Measurements from ENCODE around the gene RASGEF1B. TPM values are rescaled to one million over a fixed set of nuclear protein-coding genes. Genes with fewer than 3 reads are reported as not detected.

RASGEF1B gene
- total and polyA plus RNA-seq, 4 donors: 8.9 to 57.4 (median 32.1) TPM

DNA sequence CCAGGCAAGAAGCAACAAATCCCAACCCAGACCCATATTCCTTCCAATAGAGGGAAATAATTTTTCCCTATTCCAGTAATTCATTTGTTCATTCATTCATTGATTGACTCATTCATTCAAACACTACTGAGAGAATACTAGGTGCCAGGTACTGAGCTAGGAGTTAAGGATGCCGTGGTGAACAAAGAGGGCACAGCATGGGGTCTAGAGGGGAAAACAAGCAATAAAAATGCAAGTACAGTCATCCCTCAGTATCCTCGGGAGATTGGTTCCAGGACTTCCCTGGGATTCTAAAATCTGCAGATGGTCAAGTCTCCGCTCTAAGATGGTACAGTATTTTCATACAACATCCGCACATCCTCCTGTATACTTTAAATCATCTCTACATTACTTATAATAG is 18.7 kb downstream of the RASGEF1B start:
- WGBS: 92% methylated on average over 4 of the region's 4 CpGs
- no peak overlapping the region for H3K27ac ChIP-seq (ENCODE audit: low read depth in 1 of 2, low read length in 2 of 2)
- TF ChIP-seq, protein P1, sequence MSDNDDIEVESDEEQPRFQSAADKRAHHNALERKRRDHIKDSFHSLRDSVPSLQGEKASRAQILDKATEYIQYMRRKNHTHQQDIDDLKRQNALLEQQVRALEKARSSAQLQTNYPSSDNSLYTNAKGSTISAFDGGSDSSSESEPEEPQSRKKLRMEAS (IDR thresholded peaks at IDR 0.05): no peak
- TF ChIP-seq, protein P2, sequence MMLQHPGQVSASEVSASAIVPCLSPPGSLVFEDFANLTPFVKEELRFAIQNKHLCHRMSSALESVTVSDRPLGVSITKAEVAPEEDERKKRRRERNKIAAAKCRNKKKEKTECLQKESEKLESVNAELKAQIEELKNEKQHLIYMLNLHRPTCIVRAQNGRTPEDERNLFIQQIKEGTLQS (IDR thresholded peaks at IDR 0.05): no peak
- no peak for TF ChIP-seq FOXA2 (IDR thresholded peaks at IDR 0.05)

DNA sequence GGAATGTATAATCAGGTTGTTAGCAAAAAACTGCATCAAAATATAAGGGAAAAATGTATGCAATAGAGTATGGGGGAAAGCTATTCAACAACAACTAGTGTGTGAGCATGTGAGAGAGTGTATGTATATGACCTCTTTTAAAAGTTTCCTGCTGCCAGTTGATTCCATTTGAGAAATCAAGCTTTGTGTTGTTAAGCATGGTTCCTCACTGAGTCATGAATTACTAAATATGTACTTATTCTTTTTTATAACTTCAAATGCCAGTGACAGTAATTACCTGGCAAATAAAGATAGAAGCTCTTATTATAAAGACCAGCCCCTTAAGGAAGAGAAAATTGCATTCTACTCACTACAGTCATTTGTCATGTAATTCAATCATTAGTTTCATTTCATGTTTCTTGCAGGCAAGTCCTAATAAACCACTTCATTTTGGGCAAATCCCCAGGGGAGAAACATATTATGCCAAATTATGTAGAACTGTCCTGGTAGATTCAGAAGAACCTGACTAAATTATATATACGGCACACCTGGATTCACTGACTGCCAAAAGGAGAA is 19.2 kb downstream of the RASGEF1B start:
- TF ChIP-seq FOXA2 (IDR thresholded peaks at IDR 0.05) (no peak), RAD21 (IDR thresholded peaks at IDR 0.05) (no peak), NR2F2 (IDR thresholded peaks at IDR 0.05) (no peak), SP1 (IDR thresholded peaks at IDR 0.05) (no peak), FOXA1 (IDR thresholded peaks at IDR 0.05) (no peak), TAF1 (conservative IDR thresholded peaks at IDR 0.05) (no peak), HNF4G (IDR thresholded peaks at IDR 0.05) (no peak), EGR1 (IDR thresholded peaks at IDR 0.05; ENCODE audit: low read depth in 2 of 2) (no peak), RXRA (IDR thresholded peaks at IDR 0.05) (no peak)
- TF ChIP-seq, protein P3, sequence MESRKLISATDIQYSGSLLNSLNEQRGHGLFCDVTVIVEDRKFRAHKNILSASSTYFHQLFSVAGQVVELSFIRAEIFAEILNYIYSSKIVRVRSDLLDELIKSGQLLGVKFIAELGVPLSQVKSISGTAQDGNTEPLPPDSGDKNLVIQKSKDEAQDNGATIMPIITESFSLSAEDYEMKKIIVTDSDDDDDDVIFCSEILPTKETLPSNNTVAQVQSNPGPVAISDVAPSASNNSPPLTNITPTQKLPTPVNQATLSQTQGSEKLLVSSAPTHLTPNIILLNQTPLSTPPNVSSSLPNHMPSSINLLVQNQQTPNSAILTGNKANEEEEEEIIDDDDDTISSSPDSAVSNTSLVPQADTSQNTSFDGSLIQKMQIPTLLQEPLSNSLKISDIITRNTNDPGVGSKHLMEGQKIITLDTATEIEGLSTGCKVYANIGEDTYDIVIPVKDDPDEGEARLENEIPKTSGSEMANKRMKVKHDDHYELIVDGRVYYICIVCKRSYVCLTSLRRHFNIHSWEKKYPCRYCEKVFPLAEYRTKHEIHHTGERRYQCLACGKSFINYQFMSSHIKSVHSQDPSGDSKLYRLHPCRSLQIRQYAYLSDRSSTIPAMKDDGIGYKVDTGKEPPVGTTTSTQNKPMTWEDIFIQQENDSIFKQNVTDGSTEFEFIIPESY (IDR thresholded peaks at IDR 0.05): no peak
- TF ChIP-seq, protein P4, sequence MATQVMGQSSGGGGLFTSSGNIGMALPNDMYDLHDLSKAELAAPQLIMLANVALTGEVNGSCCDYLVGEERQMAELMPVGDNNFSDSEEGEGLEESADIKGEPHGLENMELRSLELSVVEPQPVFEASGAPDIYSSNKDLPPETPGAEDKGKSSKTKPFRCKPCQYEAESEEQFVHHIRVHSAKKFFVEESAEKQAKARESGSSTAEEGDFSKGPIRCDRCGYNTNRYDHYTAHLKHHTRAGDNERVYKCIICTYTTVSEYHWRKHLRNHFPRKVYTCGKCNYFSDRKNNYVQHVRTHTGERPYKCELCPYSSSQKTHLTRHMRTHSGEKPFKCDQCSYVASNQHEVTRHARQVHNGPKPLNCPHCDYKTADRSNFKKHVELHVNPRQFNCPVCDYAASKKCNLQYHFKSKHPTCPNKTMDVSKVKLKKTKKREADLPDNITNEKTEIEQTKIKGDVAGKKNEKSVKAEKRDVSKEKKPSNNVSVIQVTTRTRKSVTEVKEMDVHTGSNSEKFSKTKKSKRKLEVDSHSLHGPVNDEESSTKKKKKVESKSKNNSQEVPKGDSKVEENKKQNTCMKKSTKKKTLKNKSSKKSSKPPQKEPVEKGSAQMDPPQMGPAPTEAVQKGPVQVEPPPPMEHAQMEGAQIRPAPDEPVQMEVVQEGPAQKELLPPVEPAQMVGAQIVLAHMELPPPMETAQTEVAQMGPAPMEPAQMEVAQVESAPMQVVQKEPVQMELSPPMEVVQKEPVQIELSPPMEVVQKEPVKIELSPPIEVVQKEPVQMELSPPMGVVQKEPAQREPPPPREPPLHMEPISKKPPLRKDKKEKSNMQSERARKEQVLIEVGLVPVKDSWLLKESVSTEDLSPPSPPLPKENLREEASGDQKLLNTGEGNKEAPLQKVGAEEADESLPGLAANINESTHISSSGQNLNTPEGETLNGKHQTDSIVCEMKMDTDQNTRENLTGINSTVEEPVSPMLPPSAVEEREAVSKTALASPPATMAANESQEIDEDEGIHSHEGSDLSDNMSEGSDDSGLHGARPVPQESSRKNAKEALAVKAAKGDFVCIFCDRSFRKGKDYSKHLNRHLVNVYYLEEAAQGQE (IDR thresholded peaks at IDR 0.05): no peak
- TF ChIP-seq, protein P5, sequence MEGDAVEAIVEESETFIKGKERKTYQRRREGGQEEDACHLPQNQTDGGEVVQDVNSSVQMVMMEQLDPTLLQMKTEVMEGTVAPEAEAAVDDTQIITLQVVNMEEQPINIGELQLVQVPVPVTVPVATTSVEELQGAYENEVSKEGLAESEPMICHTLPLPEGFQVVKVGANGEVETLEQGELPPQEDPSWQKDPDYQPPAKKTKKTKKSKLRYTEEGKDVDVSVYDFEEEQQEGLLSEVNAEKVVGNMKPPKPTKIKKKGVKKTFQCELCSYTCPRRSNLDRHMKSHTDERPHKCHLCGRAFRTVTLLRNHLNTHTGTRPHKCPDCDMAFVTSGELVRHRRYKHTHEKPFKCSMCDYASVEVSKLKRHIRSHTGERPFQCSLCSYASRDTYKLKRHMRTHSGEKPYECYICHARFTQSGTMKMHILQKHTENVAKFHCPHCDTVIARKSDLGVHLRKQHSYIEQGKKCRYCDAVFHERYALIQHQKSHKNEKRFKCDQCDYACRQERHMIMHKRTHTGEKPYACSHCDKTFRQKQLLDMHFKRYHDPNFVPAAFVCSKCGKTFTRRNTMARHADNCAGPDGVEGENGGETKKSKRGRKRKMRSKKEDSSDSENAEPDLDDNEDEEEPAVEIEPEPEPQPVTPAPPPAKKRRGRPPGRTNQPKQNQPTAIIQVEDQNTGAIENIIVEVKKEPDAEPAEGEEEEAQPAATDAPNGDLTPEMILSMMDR (IDR thresholded peaks at IDR 0.05; ENCODE audit: low read depth, low read length, missing input control): no peak
- TF ChIP-seq, protein P1 (IDR thresholded peaks at IDR 0.05): no peak
- peaks cover 10 to 84% (median 69%) of the 10 kb centered on the region in 4 donors for H3K36me3 ChIP-seq (ENCODE audit: control insufficient read depth in 4 of 4, insufficient read depth in 3 of 4, low read depth in 1 of 4, low read length in 3 of 4)
- no peak overlapping the region for H3K27ac ChIP-seq (ENCODE audit: low read depth in 1 of 2, low read length in 2 of 2)
- no peaks in the 10 kb centered on the region for H3K27me3 ChIP-seq (ENCODE audit: control insufficient read depth in 4 of 4, insufficient read depth in 4 of 4, low read length in 3 of 4)
- H3K9me3 ChIP-seq (ENCODE audit: control insufficient read depth in 4 of 4, low read length in 3 of 4): no peaks in the 10 kb centered on the region
- 91% methylated on average over 1 of the region's 1 CpG for WGBS
- H3K4me3 ChIP-seq (ENCODE audit: low read depth in 1 of 3, low read length in 3 of 3): no peak overlapping the region
- no peak for DNase-seq (ENCODE audit: low spot score)
- peaks cover 0 to 15% (median 7%) of the 10 kb centered on the region in 4 donors for H3K4me1 ChIP-seq (ENCODE audit: control insufficient read depth in 4 of 4, insufficient read depth in 4 of 4, low read length in 3 of 4)
- H3K9ac ChIP-seq (ENCODE audit: low read depth in 1 of 2, low read length in 2 of 2): no peak overlapping the region

More for the DNA sequence above, 18.7 kb downstream of the RASGEF1B start:
- Histone ChIP-seq H3K36me3 (ENCODE audit: control insufficient read depth in 4 of 4, insufficient read depth in 3 of 4, low read depth in 1 of 4, low read length in 3 of 4) (peaks cover 11 to 84% (median 70%) of the 10 kb centered on the region in 4 donors), H3K27me3 (ENCODE audit: control insufficient read depth in 4 of 4, insufficient read depth in 4 of 4, low read length in 3 of 4) (no peaks in the 10 kb centered on the region), H3K9me3 (ENCODE audit: control insufficient read depth in 4 of 4, low read length in 3 of 4) (no peaks in the 10 kb centered on the region), H3K4me1 (ENCODE audit: control insufficient read depth in 4 of 4, insufficient read depth in 4 of 4, low read length in 3 of 4) (peaks cover 0 to 10% (median 4%) of the 10 kb centered on the region in 4 donors), H3K4me3 (ENCODE audit: low read depth in 1 of 3, low read length in 3 of 3) (no peak overlapping the region), H3K9ac (ENCODE audit: low read depth in 1 of 2, low read length in 2 of 2) (no peak overlapping the region)
- no peak for DNase-seq (ENCODE audit: low spot score)

Measured in liver (tissue), 9 donors.